NCI-H69 (cell line): Measurements from ENCODE around the gene MAP3K20.
"Not testable (repeated sequence)": the region's sequence is repeated elsewhere in the genome, so short reads cannot be mapped to it uniquely, and the experiment has no call there.

Source experiments
- DNase-seq: peaks from one replicate; lab custom pipeline; 2025; lab: John Stamatoyannopoulos, UW

MAP3K20 gene

DNA sequence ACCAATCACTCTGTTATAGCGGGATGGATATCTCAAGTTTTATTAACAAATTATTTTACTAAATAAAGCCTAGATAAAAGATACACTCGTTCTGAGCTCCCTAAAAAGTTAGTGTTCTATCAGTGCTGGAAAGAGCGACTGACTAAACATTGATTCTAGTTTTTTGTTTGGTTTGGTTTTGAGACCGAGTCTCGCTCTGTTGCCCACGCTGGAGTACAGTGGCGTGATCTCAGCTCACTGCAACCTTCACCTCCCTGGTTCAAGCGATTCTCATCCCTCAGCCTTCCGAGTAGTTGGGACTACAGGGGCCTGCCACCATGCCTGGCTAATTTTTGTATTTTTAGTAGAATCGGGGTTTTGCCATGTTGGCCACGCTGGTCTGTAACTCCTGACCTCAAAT is 205.2 kb downstream of the MAP3K20 start:
- DNase-seq: no peak

DNA sequence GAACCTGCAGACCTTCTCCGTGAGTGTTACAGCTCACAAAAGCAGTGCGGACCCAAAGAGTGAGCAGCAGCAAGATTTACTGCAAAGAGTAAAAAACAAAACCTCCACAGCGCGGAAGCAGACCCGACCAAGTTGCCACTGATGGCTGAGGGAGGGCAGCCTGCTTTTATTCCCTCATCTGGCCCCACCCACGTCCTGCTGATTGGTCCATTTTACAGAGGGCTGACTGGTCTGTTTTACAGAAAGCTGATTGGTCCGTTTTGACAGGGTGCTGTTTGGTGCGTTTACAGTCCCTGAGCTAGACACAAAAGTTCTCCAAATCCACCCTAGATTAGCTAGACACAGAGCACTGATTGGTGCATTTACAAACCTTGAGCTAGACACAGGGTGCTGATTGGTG is 206.3 kb downstream of the MAP3K20 start:
- DNase-seq: not testable (repeated sequence)

DNA sequence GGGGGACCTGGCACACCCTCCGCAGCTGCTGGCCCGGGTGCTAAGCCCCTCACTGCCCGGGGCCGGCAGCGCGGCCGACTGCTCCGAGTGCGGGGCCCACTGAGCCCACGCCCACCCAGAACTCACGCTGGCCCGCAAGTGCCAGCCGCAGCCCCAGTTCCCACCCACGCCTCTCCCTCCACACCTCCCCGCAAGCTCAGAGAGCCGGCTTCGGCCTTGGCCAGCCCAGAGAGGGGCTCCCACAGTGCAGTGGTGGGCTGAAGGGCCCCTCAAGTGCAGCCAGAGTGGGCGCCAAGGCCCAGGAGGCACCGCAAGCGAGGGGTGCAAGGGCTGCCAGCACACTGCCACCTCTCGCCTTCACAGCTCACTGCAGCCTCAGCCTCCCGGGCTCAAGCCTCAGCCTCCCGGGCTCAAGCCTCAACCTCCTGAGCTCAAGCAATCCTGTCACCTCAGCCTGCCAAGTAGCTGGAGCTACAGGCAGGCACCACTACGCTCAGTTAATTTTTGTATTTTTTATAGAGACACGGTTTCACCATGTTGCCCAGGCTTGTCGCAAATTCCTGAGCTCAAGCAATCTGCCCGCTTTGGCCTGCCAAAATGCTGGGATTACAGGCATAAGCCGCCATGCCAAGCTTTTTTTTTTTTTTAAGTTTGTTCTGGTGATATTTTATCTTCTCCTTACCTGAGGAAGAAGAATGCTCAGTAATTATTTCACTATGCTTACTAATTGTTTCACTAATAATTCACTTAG is 207.3 kb downstream of the MAP3K20 start:
- DNase-seq: no peak

DNA sequence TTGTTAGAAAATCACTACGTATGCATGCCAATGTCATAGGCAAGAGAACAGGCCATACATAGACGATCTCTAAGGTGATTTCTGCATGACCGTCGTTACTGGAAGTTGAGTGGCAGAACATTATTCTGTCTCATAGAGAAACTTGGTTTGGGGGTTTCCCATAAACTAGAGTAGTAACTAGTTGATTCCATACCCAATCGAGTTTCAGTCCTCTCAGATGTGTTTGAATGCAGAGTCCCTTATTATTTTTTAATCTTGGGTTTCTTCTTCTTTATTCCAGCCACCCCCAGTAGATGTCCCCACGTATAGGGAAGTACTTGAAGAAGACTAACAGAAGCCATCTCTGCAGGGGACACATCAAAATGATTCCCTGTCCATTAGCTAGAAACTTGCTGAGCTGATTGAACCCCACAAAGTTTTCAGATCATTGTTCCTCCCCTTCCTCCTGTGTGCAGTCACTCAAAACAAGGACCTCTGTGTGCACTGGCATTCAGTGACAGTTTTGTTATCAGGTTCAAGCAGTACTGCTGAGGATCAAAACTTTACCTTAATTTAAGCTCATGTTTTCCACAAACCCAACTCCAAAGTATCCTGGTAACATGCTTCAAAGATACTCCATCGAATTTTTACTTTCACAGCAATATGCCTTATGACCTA is 210.6 kb downstream of the MAP3K20 start:
- peak; percentile 9 for DNase-seq

DNA sequence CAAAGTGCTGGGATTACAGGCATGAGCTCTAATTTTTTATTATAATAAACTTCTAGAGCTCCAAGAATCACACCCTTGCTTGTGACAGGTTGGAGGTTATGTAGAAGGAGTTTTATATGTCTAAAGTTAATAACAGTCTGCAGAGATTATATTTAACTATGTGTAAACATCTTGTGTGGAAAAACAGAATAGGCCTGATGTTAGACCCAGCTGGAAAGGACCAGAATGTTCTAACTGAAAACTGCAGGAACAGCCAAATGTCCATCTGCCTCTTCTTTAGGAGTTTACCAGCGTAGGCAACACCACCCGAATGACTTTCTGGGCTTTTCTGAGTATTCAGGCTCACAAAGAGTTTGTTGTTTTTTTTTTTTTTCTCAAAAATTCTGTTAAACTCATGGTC is 211.9 kb downstream of the MAP3K20 start:
- DNase-seq: peak; percentile 25

GRCh38 chr2:173288561-173288960 is 212.9 kb downstream of the MAP3K20 start:
- DNase-seq: no peak

- no peak for DNase-seq
These were observed 214.4 kb downstream of the MAP3K20 start for GRCh38 chr2:173290046-173290445.

DNA sequence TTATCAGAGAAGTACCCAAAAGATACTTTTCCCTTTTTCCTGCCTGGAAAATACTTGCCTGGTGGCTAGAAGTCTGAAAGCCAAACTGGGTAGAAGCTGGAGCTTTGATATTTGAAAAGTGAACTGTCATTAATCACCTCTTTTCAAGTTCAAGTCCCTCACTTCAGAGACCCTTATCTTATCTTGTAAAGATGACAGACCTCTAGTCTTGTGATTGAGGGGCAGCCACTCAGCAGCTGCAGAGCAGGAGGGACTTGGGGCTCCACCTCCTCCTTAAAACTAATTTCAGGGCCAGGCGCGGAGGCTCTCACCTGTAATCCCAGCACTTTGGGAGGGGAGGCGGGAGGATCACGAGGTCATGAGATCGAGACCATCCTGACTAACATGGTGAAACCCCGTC is 214.9 kb downstream of the MAP3K20 start:
- no peak for DNase-seq

DNA sequence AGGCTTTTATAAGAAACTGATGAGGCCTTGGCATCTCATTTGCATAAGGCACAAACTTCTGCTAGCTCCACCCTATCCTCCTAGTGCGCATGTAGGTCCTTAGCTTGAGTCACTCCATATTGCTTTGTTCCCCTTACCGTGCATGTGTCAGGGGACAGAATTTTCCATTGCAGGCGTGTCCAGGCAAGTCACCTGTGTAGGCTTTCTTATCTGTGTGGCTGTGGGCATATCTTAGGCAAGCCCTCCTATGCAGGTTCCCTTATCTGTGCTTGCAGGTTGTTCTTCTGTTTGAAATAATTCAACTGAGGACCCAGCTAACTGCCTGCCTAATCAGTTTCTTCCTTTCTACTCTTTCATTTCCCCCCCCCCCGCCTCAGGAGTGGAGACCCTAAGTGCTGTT is 215.8 kb downstream of the MAP3K20 start:
- no peak for DNase-seq

DNA sequence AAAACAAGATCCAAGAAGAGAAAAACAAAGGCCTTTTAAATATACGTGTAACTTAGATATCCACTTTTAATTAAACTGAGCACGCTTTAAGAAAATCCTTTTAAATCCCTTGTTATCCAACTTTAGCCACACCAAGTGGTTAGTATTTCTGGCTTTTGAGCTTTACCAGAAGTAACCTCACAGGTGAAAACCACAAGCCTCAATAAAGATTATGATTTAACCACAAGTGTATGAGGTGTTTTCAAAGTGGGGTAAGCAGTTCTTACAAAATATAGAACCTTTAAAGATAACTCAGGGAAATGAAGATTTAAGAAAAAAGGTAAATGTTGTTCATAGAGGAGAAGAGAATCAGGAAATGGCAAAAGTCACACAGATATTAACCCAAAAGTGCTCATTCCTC is 220.6 kb downstream of the MAP3K20 start:
- no peak for DNase-seq

DNA sequence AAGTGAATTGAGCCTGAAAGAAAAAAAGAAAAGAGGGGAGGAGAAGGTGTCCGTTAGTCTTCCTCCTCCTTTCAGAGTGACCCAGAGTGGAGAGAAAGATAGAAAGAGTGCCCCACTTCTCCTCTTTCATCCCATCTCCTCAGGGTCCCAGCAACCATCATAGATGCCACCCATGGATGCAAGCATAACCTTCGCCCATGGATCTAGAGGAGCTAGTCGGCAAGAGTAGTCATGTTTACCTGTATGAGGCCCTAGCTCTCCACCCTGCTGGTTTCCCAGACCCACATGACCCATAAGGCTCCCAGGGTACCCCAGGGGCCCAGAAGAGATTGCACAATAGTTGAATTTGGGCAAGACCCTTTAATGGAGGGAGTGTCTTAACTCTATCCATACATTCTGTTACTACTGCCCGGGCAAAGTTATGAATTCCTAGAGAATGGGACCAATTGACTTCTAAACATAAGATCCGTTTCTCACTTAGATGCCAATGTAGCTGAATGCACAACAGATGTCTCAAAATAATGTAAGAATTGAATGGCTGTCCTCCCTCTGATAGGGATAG is 223.0 kb downstream of the MAP3K20 start:
- peak; percentile 6 for DNase-seq

- no peak for DNase-seq
These were observed 224.1 kb downstream of the MAP3K20 start for GRCh38 chr2:173299764-173300163.

DNA sequence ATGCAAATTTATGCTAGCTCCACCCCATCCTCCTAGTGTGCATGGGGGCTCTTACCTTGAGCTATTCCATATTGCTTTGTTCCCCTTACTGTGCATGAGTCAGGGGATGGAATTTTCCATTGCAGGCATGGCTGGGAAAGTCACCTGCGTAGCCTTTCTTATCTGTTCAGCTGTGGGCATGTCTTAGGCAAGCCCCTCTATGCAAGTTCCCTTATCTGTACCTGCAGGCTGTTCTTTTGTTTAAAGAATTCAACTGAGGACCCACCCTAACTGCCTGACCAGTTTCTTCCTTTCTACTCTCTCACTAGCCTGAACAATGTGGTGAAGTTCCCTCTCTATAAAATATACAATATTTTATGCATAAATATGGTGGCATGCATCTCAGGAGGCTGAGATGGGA is 224.8 kb downstream of the MAP3K20 start:
- DNase-seq: no peak

DNA sequence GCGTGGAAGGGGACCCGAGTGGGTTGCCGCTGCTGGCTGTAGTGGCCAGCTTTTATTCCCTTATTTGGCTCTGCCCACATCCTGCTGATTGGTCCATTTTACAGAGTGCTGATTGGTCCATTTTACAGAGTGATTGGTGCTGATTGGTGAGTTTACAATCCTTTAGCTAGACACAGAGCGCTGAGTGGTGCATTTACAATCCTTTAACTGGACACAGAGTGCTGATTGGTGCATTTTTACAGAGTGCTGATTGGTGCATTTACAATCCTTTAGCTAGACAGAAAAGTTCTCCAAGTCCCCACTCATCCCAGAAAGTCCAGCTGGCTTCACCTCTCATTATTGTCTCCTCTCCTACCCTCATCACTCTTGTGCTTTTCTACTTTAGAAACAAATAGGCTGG is 225.9 kb downstream of the MAP3K20 start:
- DNase-seq: not testable (repeated sequence)

- DNase-seq: no peak
These were observed 229.7 kb downstream of the MAP3K20 start for GRCh38 chr2:173305303-173305702.

DNA sequence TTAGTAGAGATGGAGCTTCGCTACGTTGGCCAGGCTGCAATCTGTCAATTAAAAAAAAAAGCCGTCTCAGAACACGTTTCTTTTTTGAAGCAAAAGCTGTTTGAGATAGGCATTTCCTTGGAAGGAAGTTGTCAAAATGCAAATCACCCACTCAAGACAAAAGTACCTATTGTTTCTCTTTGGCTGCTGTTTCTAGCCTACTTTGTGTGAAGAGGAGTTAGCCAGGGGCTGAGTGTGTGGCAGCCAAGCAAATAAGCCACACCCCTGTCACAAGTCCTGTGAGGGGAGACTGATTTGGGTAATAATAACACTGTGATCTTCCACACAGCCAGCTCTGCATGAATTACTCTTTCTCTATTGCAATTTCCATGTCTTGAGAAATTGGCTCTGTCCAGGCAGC is 231.6 kb downstream of the MAP3K20 start:
- no peak for DNase-seq

DNA sequence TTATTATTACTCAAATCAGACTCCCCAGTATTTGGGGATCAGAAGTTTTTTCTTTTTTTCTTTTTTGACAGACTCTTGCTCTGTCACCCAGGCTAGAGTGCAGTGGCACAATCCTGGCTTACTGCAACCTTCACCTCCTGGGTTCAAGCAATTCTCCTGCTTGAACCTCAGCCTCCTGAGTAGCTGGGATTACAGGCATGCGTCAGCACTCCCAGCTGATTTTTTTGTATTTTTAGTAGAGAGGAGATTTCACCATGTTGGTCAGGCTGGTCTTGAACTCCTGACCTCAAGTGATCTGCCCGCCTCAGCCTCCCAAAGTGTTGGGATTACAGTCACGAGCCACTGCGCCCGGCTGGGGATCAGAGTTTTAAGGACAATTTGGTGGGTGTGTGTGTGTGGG is 233.7 kb downstream of the MAP3K20 start:
- not testable (repeated sequence) for DNase-seq

DNA sequence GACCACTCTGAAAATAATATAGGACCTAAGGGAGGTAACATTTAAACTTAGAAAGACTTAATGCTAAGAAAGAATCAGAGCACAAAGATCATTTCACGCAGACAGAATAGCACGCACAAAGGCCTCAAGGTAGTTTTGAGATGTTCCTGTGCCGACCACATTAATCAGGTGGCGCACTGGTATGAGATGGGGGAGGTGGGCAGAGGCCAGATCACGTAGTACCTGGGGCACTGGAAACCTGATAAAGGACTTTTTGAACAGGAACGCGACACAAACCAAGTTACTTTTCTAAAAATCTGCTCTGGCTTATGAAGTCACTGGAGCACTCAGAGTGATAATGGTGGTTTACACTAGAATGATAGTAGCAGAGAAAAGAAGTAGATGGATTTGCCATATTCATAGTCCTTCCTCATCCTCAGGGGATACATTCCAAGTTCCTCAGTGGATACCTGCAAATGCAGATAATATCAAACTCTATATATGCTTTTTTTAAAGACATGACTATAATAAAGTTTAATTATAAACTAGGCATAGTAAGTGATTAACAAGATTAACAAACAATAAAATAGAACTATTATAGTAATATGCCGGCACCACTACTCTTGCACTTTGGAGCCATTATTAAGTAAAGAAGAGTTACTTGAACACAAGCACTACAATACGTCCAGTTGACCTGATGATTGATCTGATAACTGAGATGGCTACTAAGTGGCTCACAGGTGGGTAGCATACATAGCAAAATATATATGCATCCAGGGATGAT is 236.4 kb downstream of the MAP3K20 start:
- DNase-seq: no peak
